ENCODE measurements around the gene SMYD4.

GRCh38 chr17:1731194-1731506, 98.6 kb downstream of the SMYD4 start:
- no peak for TF ChIP-seq POLR2AphosphoS5 (IDR thresholded peaks at IDR 0.05; ENCODE audit: low read depth)
- no peak for TF ChIP-seq JUNB (IDR thresholded peaks at IDR 0.05; ENCODE audit: unreplicated experiment)
- TF ChIP-seq CTCF (conservative IDR thresholded peaks at IDR 0.05; ENCODE audit: low read depth in 2 of 2) = no peak
- TF ChIP-seq EZH2phosphoT487 (IDR thresholded peaks at IDR 0.05; ENCODE audit: unreplicated experiment) = no peak
- no peak for TF ChIP-seq CREB1 (CRISPR knock-in tag; IDR thresholded peaks at IDR 0.05; ENCODE audit: low read depth)
- TF ChIP-seq EZH2 (IDR thresholded peaks at IDR 0.05; ENCODE audit: low read depth, unreplicated experiment) = no peak
- TF ChIP-seq, protein P1, sequence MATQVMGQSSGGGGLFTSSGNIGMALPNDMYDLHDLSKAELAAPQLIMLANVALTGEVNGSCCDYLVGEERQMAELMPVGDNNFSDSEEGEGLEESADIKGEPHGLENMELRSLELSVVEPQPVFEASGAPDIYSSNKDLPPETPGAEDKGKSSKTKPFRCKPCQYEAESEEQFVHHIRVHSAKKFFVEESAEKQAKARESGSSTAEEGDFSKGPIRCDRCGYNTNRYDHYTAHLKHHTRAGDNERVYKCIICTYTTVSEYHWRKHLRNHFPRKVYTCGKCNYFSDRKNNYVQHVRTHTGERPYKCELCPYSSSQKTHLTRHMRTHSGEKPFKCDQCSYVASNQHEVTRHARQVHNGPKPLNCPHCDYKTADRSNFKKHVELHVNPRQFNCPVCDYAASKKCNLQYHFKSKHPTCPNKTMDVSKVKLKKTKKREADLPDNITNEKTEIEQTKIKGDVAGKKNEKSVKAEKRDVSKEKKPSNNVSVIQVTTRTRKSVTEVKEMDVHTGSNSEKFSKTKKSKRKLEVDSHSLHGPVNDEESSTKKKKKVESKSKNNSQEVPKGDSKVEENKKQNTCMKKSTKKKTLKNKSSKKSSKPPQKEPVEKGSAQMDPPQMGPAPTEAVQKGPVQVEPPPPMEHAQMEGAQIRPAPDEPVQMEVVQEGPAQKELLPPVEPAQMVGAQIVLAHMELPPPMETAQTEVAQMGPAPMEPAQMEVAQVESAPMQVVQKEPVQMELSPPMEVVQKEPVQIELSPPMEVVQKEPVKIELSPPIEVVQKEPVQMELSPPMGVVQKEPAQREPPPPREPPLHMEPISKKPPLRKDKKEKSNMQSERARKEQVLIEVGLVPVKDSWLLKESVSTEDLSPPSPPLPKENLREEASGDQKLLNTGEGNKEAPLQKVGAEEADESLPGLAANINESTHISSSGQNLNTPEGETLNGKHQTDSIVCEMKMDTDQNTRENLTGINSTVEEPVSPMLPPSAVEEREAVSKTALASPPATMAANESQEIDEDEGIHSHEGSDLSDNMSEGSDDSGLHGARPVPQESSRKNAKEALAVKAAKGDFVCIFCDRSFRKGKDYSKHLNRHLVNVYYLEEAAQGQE (IDR thresholded peaks at IDR 0.05; ENCODE audit: unreplicated experiment) = no peak
